ENCODE data around the gene TFF3. TPM values are rescaled to one million over a fixed set of nuclear protein-coding genes. Genes with fewer than 3 reads are reported as not detected.

TFF3 gene
- total and polyA plus RNA-seq, 7 donors: 14.3 to 7,065 (median 45.1) TPM

- Histone ChIP-seq H3K4me3 (no peak overlapping the region), H3K9me3 (no peaks in the 10 kb centered on the region), H3K4me1 (no peaks in the 10 kb centered on the region), H3K27ac (no peak overlapping the region), H3K36me3 (peaks cover 11 to 68% (median 19%) of the 10 kb centered on the region in 4 donors), H3K27me3 (no peaks in the 10 kb centered on the region)
- no peak for DNase-seq
- 88 to 93% methylated on average over 18 of the region's 18 CpGs for WGBS, 2 donors
- intact Hi-C loops (cut with DNase I): no loop called here
- TF ChIP-seq POLR2AphosphoS5 (IDR thresholded peaks at IDR 0.05) (peak in 1 of 4 donors; percentile 13), POLR2A (IDR thresholded peaks at IDR 0.05) (no peak)
Measured at GRCh38 chr21:42289926-42290325, 25.3 kb downstream of the TFF3 start.

GRCh38 chr21:42288962-42289361, 26.2 kb downstream of the TFF3 start:
- H3K4me3 ChIP-seq: no peak overlapping the region
- no peaks in the 10 kb centered on the region for H3K27me3 ChIP-seq
- WGBS, 2 donors: 96 to 98% methylated on average over 5 of the region's 5 CpGs
- peaks cover 11 to 66% (median 18%) of the 10 kb centered on the region in 4 donors for H3K36me3 ChIP-seq
- intact Hi-C loops (cut with DNase I): no loop called here
- TF ChIP-seq POLR2A (IDR thresholded peaks at IDR 0.05) (no peak), POLR2AphosphoS5 (IDR thresholded peaks at IDR 0.05) (no peak), EP300 (IDR thresholded peaks at IDR 0.05) (no peak), CTCF (IDR thresholded peaks at IDR 0.05) (no peak)
- no peaks in the 10 kb centered on the region for H3K4me1 ChIP-seq
- H3K9me3 ChIP-seq: no peaks in the 10 kb centered on the region
- no peak overlapping the region for H3K27ac ChIP-seq
- DNase-seq: no peak

- H3K36me3 ChIP-seq: peaks cover 11 to 63% (median 22%) of the 10 kb centered on the region in 4 donors
Measured at GRCh38 chr21:42287193-42288083, 27.8 kb downstream of the TFF3 start.

GRCh38 chr21:42286416-42286815, 28.8 kb downstream of the TFF3 start:
- Histone ChIP-seq H3K27me3 (no peaks in the 10 kb centered on the region), H3K4me3 (no peak overlapping the region), H3K27ac (no peak overlapping the region), H3K9me3 (no peaks in the 10 kb centered on the region), H3K36me3 (peaks cover 2 to 62% (median 18%) of the 10 kb centered on the region in 4 donors), H3K4me1 (no peaks in the 10 kb centered on the region)
- no peak for DNase-seq
- TF ChIP-seq EP300 (IDR thresholded peaks at IDR 0.05): no peak
- no peak for TF ChIP-seq CTCF (IDR thresholded peaks at IDR 0.05)
- no peak for TF ChIP-seq POLR2A (IDR thresholded peaks at IDR 0.05)
- TF ChIP-seq POLR2AphosphoS5 (IDR thresholded peaks at IDR 0.05): no peak
- intact Hi-C loops (cut with DNase I): no loop called here
- WGBS, 2 donors: 77 to 88% methylated on average over 12 of the region's 12 CpGs

More at GRCh38 chr21:42287193-42288083, 27.8 kb downstream of the TFF3 start:
- Histone ChIP-seq H3K9me3 (no peaks in the 10 kb centered on the region), H3K27me3 (no peaks in the 10 kb centered on the region), H3K4me1 (no peaks in the 10 kb centered on the region), H3K4me3 (no peak overlapping the region), H3K27ac (no peak overlapping the region)
- TF ChIP-seq CTCF (IDR thresholded peaks at IDR 0.05): no peak
- no peak for TF ChIP-seq EP300 (IDR thresholded peaks at IDR 0.05)
- TF ChIP-seq POLR2A (IDR thresholded peaks at IDR 0.05): no peak
- no peak for TF ChIP-seq POLR2AphosphoS5 (IDR thresholded peaks at IDR 0.05)
- DNase-seq: no peak
- intact Hi-C loops (cut with DNase I): no loop called here
- 93 to 94% methylated on average over 36 of the region's 36 CpGs for WGBS, 2 donors

GRCh38 chr21:42285569-42286245, 29.5 kb downstream of the TFF3 start:
- intact Hi-C loops (cut with DNase I): no loop called here
- Histone ChIP-seq H3K27ac (no peak overlapping the region), H3K9me3 (no peaks in the 10 kb centered on the region), H3K4me1 (no peaks in the 10 kb centered on the region), H3K4me3 (no peak overlapping the region), H3K27me3 (no peaks in the 10 kb centered on the region), H3K36me3 (peaks cover 0 to 58% (median 16%) of the 10 kb centered on the region in 4 donors)
- TF ChIP-seq EP300 (IDR thresholded peaks at IDR 0.05): no peak
- no peak for TF ChIP-seq POLR2AphosphoS5 (IDR thresholded peaks at IDR 0.05)
- no peak for TF ChIP-seq POLR2A (IDR thresholded peaks at IDR 0.05)
- no peak for TF ChIP-seq CTCF (IDR thresholded peaks at IDR 0.05)
- DNase-seq: no peak
- WGBS, 2 donors: 77 to 89% methylated on average over 13 of the region's 13 CpGs
